Breast epithelium (tissue), 4 donors: ENCODE data around the gene TRIM66. TPM values are rescaled to one million over a fixed set of nuclear protein-coding genes. Genes with fewer than 3 reads are reported as not detected.

Source experiments
- DNase-seq, 2 donors: peaks; one replicate each; pipeline ENCODE4 v3.0.0-alpha.2; 2019; ENCODE audit warnings: low spot score in 2 of 2
- H3K27ac ChIP-seq, 2 donors: fragments of 200-600 bp; sonication (generic) in 1 of 2; one replicate each; pipeline ENCODE4 v1.5.1; 2016 to 2019; ENCODE audit warnings: mild to moderate bottlenecking in 1 of 2
- H3K27me3 ChIP-seq, 2 donors: fragments of 200-600 bp; sonication (generic) in 1 of 2; one replicate each; pipeline versions ENCODE4 v1.5.1 to v1.6.0; 2017 to 2019; ENCODE audit warnings: control low read depth in 1 of 2, mild to moderate bottlenecking in 1 of 2
- H3K36me3 ChIP-seq: fragments of 200-600 bp; one replicate; pipeline ENCODE4 v1.5.1; 2019
- H3K4me1 ChIP-seq, 2 donors: fragments of 200-600 bp; sonication (generic); one replicate each; pipeline ENCODE4 v1.5.1; 2016 to 2019; ENCODE audit warnings: control low read depth in 1 of 2
- H3K4me3 ChIP-seq, 3 donors: fragments of 200-600 bp; sonication (generic); 1 replicate in 2 of 3; 2 replicates in 1 of 3; pipeline ENCODE4 v1.5.1; 2016 to 2019; ENCODE audit warnings: mild to moderate bottlenecking in 3 of 3, moderate library complexity in 2 of 3
- H3K9me3 ChIP-seq, 2 donors: fragments of 200-600 bp; sonication (generic) in 1 of 2; one replicate each; pipeline ENCODE4 v1.5.1; 2016 to 2019; ENCODE audit warnings: control low read depth in 1 of 2
- POLR2A ChIP-seq: fragments of 450-650 bp; IDR thresholded peaks from one replicate; pipeline ENCODE4 v1.6.1; 2016; ENCODE audit warnings: antibody characterized with exemption, mild to moderate bottlenecking, moderate library complexity
- POLR2AphosphoS5 ChIP-seq, 3 donors: sonication (generic); formaldehyde crosslinking; IDR thresholded peaks; one replicate each; pipeline ENCODE4 v1.6.1; 2017; ENCODE audit warnings: antibody characterized with exemption in 3 of 3
- intact Hi-C: fragments of 100-400 bp; cut with DNase I; formaldehyde crosslinking; loops from one replicate; pipeline ENCODE4 v1.15.1; 2023; ENCODE audit warnings: low total_unique reads
- total RNA-seq, 3 donors: library from RNA; depleted of rRNA; stranded (reverse); fragments of >200 nt; gene quantifications; one replicate each; pipeline ENCODE4 v1.1.0, GENCODE V29; 2016
- TF ChIP-seq, protein P1 (sequence below), 3 donors: fragments of 450-650 bp; IDR thresholded peaks; one replicate each; pipeline ENCODE4 v1.5.1; 2016 to 2017; ENCODE audit warnings: antibody characterized with exemption in 3 of 3, mild to moderate bottlenecking in 3 of 3, moderate library complexity in 3 of 3

Gene TRIM66
- total RNA-seq, 3 donors from 2014 or later: 6.6 to 12.7 (median 11.5) TPM

DNA sequence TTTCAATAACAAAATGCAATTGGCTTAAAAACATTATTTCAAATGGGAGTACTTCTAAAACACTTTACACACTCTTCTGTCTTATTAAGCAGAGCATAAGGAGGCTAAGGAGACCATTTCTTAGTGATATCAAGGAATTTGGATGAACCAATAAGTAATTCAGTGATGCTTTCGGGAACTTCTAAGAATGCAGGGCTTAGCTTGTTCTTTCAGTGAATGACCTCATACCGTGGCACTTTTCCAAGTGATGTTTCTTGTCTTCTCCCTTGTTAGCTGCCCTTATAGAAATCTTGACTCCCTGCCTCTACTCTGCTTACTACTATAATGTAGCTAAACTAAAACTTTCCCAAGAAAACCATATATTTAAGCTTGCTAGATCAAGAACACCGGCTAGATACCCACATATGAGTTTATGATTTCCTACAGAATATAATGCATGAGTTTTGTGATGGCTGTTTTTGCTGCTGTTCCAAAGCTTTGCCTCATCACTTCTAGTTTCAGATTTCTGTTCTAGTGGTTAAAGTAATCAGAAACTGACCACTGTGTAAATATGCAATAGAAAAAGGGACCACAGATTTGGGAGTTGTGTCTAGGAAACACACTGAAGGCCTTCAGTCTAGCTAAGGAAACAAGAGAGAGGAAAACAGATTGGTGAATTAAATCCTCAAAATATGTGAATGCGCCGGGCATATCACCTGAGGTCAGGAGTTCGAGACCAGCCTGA, 50.9 kb downstream of the TRIM66 start:
- no peak for TF ChIP-seq POLR2A
- no peak for TF ChIP-seq POLR2AphosphoS5 (IDR thresholded peaks at IDR 0.05)
- TF ChIP-seq, protein P1, sequence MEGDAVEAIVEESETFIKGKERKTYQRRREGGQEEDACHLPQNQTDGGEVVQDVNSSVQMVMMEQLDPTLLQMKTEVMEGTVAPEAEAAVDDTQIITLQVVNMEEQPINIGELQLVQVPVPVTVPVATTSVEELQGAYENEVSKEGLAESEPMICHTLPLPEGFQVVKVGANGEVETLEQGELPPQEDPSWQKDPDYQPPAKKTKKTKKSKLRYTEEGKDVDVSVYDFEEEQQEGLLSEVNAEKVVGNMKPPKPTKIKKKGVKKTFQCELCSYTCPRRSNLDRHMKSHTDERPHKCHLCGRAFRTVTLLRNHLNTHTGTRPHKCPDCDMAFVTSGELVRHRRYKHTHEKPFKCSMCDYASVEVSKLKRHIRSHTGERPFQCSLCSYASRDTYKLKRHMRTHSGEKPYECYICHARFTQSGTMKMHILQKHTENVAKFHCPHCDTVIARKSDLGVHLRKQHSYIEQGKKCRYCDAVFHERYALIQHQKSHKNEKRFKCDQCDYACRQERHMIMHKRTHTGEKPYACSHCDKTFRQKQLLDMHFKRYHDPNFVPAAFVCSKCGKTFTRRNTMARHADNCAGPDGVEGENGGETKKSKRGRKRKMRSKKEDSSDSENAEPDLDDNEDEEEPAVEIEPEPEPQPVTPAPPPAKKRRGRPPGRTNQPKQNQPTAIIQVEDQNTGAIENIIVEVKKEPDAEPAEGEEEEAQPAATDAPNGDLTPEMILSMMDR (IDR thresholded peaks at IDR 0.05): no peak
- intact Hi-C loops: no loop called here
- H3K4me3 ChIP-seq: no peak overlapping the region
- H3K27ac ChIP-seq: no peak overlapping the region
- H3K27me3 ChIP-seq: no peaks in the 10 kb centered on the region
- H3K9me3 ChIP-seq: peaks cover 0 to 7% of the 10 kb centered on the region in 2 donors
- no peaks in the 10 kb centered on the region for H3K36me3 ChIP-seq
- no peaks in the 10 kb centered on the region for H3K4me1 ChIP-seq
- DNase-seq: no peak

DNA sequence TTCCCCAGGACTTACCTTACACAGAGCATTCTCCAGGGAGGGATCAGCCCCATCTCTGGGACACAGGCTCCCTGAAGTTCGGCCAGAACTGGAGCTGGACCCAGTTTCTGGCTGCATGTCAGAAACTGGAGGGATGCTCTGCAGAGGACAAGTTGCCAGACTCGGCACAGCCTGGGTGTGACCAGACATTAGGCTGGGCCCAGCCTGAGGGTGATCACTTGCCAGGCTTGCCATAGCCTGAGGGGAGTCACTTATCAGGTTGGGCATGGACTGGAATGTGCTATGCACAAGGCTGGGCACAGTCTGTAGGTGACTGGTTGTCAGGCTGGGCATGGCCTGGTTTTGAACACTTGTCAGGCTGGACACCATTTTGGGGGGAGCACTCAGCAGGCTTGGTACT, 57.8 kb downstream of the TRIM66 start:
- no peaks in the 10 kb centered on the region for H3K27me3 ChIP-seq
- no peaks in the 10 kb centered on the region for H3K9me3 ChIP-seq
- intact Hi-C loops: no loop called here
- no peak for DNase-seq
- H3K4me3 ChIP-seq: no peak overlapping the region
- no peaks in the 10 kb centered on the region for H3K36me3 ChIP-seq
- H3K4me1 ChIP-seq: no peaks in the 10 kb centered on the region
- no peak overlapping the region for H3K27ac ChIP-seq
- TF ChIP-seq, protein P1 (IDR thresholded peaks at IDR 0.05): no peak
- no peak for TF ChIP-seq POLR2A
- no peak for TF ChIP-seq POLR2AphosphoS5 (IDR thresholded peaks at IDR 0.05)

DNA sequence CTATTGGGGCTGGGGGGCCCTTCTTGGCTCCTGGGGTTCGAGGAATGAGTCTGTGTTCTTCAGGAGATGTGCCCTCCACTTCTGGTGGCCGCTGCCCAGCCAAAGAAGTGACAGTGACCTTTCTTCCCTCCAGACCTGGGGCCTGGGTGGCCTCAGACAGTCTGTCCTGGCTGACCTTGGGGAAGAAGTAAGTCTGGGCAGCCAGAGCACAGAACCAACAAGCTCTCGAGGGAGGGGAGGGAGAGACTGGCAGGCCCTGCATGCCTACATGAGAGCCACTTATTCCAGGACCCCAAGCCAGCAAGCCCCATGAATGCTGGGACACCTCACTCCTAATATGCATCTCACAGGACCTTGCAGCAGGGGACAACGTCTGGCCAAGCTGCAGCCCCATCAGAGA, 61.3 kb downstream of the TRIM66 start:
- H3K4me3 ChIP-seq: no peak overlapping the region
- TF ChIP-seq POLR2AphosphoS5 (IDR thresholded peaks at IDR 0.05) (no peak), POLR2A (no peak)
- TF ChIP-seq, protein P1 (IDR thresholded peaks at IDR 0.05): no peak
- no peaks in the 10 kb centered on the region for H3K4me1 ChIP-seq
- intact Hi-C loops: no loop called here
- H3K27ac ChIP-seq: no peak overlapping the region
- H3K27me3 ChIP-seq: no peaks in the 10 kb centered on the region
- no peak for DNase-seq
- H3K36me3 ChIP-seq: no peaks in the 10 kb centered on the region
- H3K9me3 ChIP-seq: no peaks in the 10 kb centered on the region

DNA sequence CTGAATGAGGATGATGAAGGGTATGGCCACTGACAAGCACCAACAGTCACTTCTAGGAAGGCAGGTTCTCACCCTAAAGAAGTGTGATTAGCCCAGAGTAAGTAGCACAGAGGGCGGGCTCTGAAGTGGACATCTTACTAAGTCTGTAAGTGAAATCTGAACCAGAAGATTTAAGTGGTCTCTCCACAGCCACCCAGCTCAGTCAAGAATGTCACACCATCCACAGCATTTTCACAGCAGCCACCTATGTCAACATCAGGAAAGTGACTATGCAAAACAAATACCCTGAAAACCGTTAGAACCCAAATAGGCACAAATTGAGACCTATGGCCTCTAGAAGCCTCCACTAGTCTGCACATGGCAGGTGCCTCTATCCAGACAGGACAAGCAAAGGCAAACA, 65.4 kb downstream of the TRIM66 start:
- H3K27me3 ChIP-seq: no peaks in the 10 kb centered on the region
- no peaks in the 10 kb centered on the region for H3K4me1 ChIP-seq
- no peak for DNase-seq
- intact Hi-C loops: no loop called here
- no peak overlapping the region for H3K27ac ChIP-seq
- H3K9me3 ChIP-seq: no peaks in the 10 kb centered on the region
- no peaks in the 10 kb centered on the region for H3K36me3 ChIP-seq
- TF ChIP-seq POLR2AphosphoS5 (IDR thresholded peaks at IDR 0.05) (no peak), POLR2A (no peak)
- TF ChIP-seq, protein P1 (IDR thresholded peaks at IDR 0.05): no peak
- no peak overlapping the region for H3K4me3 ChIP-seq

DNA sequence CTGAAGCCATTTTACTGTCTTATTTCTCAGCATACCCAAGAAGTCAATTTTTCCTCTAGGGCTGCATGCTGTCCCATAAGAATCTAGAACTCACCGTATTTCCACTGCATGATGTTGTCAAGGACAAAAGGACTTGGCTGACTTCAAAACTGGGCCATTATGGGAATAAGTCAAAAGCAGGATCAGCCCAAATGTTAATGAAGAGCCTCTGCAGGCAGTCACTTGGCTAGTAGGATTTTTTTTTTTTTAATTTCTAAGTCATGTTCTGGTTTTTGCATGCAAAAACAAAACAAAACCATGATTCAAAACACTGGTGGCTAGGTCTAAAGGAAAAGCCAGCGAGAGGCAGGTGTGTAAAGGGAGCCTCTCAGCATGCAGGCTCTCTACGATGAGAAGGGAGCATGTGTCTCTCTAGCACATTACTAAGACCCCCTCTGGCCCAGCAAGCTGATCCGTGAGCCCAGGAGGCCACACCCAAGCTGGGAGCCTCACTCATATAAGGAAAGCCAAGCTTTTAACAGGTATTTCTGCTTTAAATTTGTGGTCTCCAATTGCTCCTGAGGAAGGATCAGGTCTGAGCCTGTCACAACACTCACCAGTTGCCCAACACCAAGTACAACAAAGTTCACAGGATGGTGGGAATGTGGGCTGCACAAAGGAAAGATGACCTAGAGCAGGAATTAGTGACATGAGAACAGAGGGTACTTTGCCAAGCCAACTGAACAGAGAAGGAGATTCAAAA, 67.0 kb downstream of the TRIM66 start:
- Histone ChIP-seq H3K4me1 (no peaks in the 10 kb centered on the region), H3K4me3 (no peak overlapping the region), H3K27me3 (no peaks in the 10 kb centered on the region), H3K27ac (no peak overlapping the region), H3K36me3 (no peaks in the 10 kb centered on the region), H3K9me3 (no peaks in the 10 kb centered on the region)
- no peak for DNase-seq
- no peak for TF ChIP-seq POLR2AphosphoS5 (IDR thresholded peaks at IDR 0.05)
- TF ChIP-seq POLR2A: no peak
- TF ChIP-seq, protein P1 (IDR thresholded peaks at IDR 0.05): no peak
- intact Hi-C loops: no loop called here
